HT1080 (cell line): ENCODE data around the gene ERGIC1. TPM values are rescaled to one million over a fixed set of nuclear protein-coding genes. Genes with fewer than 3 reads are reported as not detected.
"Not testable (repeated sequence)": the region's sequence is repeated elsewhere in the genome, so short reads cannot be mapped to it uniquely, and the experiment has no call there.

Experiments used
- DNase-seq: peaks from one replicate; pipeline ENCODE4 v3.0.0-alpha.2; 2015; ENCODE audit warnings: low read depth
- total RNA-seq: library from RNA; depleted of rRNA; stranded (reverse); fragments of >200 nt; shearing (Covaris generic); gene quantifications from 2 replicates; pipeline ENCODE4 v1.2.3, GENCODE V29; 2014

ERGIC1 gene
- total RNA-seq, 1 experiment from 2014 or later = 169 TPM

GRCh38 chr5:172799416-172799815 is 34.6 kb upstream of the ERGIC1 start:
- no peak for DNase-seq

- DNase-seq = peak; percentile 65
These were observed 33.9 kb upstream of the ERGIC1 start for GRCh38 chr5:172800088-172800551.

DNA sequence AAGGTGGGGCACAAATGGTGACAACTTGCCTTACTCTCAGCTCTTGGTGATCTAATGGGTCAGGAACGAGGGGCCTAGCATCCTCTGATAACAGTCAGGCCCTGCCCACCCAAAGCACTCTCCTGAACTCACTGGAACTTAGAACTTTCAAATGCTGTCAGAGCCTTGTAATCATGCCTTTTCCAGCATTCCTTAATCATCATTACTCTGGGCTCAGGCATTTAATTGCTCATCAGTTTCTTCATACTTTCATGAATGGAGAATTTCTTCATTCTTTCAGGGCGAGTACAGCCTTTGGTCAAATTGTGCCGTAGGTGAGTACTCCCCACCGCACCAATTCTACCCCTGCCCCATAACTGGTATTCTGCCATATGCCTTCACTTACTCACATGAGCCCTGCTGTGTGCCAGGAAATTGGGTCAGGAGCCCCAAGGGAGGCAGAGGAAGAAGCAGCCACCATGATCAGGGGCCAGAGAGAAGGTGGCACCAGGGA is 32.8 kb upstream of the ERGIC1 start:
- DNase-seq = peak; percentile 80

DNA sequence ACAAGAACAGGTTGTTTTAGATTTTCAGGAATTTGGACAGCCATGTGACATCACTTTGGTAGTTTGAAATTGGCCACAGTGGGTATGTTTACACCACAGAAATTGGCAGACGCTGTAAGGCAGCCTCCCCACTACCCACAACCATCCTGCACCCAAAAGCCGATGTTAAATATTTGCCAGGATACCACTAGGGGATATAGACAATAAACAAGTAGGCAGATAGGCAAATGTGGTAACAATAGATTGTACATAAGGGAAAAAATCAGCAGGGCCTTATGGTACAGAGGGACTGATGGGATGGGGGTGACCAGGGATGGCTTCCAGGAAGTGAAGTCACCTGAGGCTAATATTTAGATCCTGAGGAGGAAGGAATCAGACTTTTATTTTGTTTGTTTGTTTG is 31.9 kb upstream of the ERGIC1 start:
- DNase-seq = no peak

GRCh38 chr5:172802567-172803176 is 31.4 kb upstream of the ERGIC1 start:
- peak; percentile 49 for DNase-seq

GRCh38 chr5:172805018-172805683 is 28.9 kb upstream of the ERGIC1 start:
- no peak for DNase-seq

GRCh38 chr5:172805736-172806255 is 28.3 kb upstream of the ERGIC1 start:
- no peak for DNase-seq

DNA sequence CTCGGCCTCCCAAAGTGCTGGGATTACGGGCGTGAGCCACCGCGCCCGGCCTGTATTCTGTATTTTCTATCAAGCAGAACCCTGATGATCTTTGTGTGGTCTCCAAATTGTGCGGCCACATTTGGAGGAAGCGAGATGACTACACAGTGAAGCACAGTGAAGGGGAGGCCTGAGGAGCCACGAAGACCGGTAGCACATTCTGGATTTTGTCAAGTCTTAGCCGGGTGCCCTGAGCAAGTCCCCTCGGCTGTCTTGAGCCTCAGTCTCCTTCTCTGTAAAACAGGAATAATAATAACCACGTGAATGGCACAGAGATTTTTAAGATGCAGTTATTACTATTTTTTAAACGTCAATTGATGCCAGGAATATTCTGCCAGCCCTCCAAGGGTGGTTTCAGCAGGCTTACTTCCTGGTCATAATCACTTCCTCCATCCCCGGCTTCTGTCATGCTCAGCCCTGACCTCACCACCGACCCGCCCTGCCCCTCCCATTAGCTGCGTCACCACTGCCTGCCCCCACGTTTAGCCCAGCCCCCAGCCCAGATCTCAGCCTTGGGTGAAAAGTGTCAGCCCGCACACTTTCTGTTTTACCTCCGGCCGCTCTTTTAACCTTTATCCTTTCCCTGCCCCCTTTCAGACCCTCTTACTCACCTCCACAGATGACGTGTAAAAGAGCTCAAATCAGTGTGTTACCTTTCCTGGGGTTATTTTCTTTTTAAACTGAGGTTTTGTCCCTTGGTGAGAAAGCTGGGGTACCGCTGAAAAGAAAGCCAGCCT is 27.0 kb upstream of the ERGIC1 start:
- peak; percentile 86 for DNase-seq

GRCh38 chr5:172807766-172808311 is 26.2 kb upstream of the ERGIC1 start:
- DNase-seq = no peak

DNA sequence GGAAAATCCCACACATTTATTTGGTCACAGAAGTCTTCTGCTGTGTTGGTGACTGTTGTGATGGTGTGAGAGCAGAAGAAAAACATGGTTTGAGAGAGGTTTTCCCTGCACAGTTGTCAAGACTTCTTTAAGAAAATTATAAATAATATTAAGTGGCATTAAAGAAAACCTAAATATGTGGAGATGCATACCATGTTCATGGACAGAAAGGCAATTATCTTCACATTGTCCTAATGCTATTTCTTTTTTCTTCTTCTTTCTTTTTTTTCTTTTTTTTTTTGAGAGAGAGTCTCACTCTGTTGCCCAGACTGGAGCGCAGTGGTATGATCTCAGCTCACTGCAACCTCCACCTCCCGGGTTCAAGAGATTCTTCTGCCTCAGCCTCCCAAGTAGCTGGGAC is 24.3 kb upstream of the ERGIC1 start:
- no peak for DNase-seq

GRCh38 chr5:172810996-172811395 is 23.1 kb upstream of the ERGIC1 start:
- DNase-seq = not testable (repeated sequence)

GRCh38 chr5:172815631-172816030 is 18.4 kb upstream of the ERGIC1 start:
- DNase-seq = no peak

GRCh38 chr5:172816925-172817562 is 17.0 kb upstream of the ERGIC1 start:
- peak; percentile 77 for DNase-seq

- no peak for DNase-seq
These were observed 16.4 kb upstream of the ERGIC1 start for GRCh38 chr5:172817664-172818063.

DNA sequence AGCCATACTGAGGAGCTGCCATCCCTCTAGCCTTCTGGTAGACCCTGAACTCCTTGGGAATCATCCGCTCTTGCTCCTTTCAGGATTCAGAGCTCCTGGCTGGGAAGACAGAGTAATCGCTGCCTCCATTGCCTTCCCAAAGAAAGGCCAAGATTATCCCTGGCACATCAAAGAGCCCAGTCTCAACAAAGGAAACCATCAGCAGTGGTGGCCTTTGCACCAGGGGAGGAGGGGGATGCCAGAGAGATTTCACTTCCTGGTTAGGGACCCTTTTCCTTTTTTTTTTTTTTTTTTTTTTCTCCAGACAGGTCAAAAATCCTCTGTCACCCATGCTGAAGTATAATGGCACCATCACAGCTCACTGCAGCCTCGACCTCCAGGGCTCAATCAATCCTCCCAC is 16.0 kb upstream of the ERGIC1 start:
- DNase-seq = no peak

GRCh38 chr5:172819569-172819968 is 14.5 kb upstream of the ERGIC1 start:
- DNase-seq = no peak

DNA sequence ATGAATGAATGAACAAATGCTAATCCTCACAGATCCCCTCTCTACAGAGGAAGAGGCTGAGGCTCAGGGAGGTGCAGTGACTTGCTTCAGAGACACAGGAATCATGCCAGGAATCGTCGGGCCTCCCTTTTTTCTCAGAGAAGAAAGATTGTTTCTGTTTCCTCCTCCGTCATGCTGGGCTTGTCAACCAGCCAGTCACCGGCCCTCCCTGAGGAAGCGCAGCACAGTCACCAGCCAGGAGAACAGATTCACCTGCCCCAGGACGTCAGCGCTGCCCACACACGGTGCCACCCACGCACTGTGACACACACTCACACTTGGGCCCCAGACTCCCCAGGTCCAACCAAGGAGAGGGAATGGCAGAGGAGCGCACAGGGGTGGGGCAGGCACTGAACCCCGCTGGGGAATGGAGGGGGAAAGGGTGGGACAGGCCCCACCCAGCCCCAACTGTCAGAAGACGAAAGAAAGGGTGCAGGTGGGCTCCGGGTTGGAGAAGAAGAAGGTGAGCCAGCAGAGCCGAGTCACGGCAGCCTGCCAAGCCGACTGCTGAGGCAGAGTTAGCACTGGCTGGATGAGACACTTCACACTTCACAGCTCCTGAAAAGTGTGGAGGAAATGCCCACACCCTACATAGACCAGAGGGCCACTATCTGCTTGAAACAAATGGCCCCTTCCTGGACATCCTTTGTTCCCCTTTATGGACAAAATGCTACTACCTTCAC is 13.8 kb upstream of the ERGIC1 start:
- DNase-seq = no peak

GRCh38 chr5:172821340-172821985 is 12.6 kb upstream of the ERGIC1 start:
- DNase-seq = no peak

GRCh38 chr5:172823840-172824362 is 10.2 kb upstream of the ERGIC1 start:
- no peak for DNase-seq
